ENCODE measurements around the gene FRMPD2. TPM values are rescaled to one million over a fixed set of nuclear protein-coding genes. Genes with fewer than 3 reads are reported as not detected.

Gene FRMPD2
- polyA plus RNA-seq, 1 donor from 2014 or later, result 0.14 TPM

DNA sequence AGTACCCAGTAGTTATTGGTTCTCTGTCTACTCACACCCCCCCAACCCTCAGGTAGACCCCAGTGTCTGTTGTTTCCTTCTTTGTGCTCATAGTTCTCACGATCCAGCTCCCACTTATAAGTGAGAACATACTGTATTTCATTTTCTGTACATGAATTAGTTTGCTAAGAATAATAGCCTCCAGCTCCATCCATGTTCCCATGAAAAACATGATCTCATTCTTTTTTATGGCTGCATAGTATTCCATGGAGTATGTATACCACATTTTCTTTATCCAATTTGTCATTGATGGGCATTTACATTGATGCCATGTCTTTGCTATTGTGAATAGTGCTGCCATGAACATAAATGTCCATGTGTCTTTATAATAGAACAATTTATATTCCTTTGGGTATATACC lies 2.6 kb upstream of the FRMPD2 start (continued):
- no peak for TF ChIP-seq RAD21 (conservative IDR thresholded peaks at IDR 0.05)

- no peaks in the 10 kb centered on the region for H3K9me2 ChIP-seq (ENCODE audit: insufficient read depth, low read length)
- H3K4me2 ChIP-seq (ENCODE audit: low read length), result no peak overlapping the region
- H2AFZ ChIP-seq (ENCODE audit: low read depth, low read length), result no peak overlapping the region
- TF ChIP-seq MXI1 (conservative IDR thresholded peaks at IDR 0.05; ENCODE audit: poor library complexity, severe bottlenecking) (no peak), POLR2AphosphoS5 (IDR thresholded peaks at IDR 0.05) (no peak), EZH2 (IDR thresholded peaks at IDR 0.05; ENCODE audit: borderline replicate concordance, insufficient read depth, low read length, poor library complexity, severe bottlenecking) (no peak), EP300 (conservative IDR thresholded peaks at IDR 0.05; ENCODE audit: poor library complexity, severe bottlenecking) (no peak), TAF1 (IDR thresholded peaks at IDR 0.05; ENCODE audit: low read depth) (no peak)
- TF ChIP-seq, protein P1, sequence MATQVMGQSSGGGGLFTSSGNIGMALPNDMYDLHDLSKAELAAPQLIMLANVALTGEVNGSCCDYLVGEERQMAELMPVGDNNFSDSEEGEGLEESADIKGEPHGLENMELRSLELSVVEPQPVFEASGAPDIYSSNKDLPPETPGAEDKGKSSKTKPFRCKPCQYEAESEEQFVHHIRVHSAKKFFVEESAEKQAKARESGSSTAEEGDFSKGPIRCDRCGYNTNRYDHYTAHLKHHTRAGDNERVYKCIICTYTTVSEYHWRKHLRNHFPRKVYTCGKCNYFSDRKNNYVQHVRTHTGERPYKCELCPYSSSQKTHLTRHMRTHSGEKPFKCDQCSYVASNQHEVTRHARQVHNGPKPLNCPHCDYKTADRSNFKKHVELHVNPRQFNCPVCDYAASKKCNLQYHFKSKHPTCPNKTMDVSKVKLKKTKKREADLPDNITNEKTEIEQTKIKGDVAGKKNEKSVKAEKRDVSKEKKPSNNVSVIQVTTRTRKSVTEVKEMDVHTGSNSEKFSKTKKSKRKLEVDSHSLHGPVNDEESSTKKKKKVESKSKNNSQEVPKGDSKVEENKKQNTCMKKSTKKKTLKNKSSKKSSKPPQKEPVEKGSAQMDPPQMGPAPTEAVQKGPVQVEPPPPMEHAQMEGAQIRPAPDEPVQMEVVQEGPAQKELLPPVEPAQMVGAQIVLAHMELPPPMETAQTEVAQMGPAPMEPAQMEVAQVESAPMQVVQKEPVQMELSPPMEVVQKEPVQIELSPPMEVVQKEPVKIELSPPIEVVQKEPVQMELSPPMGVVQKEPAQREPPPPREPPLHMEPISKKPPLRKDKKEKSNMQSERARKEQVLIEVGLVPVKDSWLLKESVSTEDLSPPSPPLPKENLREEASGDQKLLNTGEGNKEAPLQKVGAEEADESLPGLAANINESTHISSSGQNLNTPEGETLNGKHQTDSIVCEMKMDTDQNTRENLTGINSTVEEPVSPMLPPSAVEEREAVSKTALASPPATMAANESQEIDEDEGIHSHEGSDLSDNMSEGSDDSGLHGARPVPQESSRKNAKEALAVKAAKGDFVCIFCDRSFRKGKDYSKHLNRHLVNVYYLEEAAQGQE (IDR thresholded peaks at IDR 0.05; ENCODE audit: borderline replicate concordance), result no peak
- TF ChIP-seq, protein P2, sequence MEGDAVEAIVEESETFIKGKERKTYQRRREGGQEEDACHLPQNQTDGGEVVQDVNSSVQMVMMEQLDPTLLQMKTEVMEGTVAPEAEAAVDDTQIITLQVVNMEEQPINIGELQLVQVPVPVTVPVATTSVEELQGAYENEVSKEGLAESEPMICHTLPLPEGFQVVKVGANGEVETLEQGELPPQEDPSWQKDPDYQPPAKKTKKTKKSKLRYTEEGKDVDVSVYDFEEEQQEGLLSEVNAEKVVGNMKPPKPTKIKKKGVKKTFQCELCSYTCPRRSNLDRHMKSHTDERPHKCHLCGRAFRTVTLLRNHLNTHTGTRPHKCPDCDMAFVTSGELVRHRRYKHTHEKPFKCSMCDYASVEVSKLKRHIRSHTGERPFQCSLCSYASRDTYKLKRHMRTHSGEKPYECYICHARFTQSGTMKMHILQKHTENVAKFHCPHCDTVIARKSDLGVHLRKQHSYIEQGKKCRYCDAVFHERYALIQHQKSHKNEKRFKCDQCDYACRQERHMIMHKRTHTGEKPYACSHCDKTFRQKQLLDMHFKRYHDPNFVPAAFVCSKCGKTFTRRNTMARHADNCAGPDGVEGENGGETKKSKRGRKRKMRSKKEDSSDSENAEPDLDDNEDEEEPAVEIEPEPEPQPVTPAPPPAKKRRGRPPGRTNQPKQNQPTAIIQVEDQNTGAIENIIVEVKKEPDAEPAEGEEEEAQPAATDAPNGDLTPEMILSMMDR (IDR thresholded peaks at IDR 0.05; ENCODE audit: poor library complexity, severe bottlenecking), result no peak
- no peaks in the 10 kb centered on the region for H3F3A ChIP-seq (ENCODE audit: insufficient read depth, low read length, poor library complexity, severe bottlenecking)
- H3K9ac ChIP-seq (ENCODE audit: low read length), result no peak overlapping the region
- no peak overlapping the region for H3K27ac ChIP-seq (ENCODE audit: low read length)
- no peaks in the 10 kb centered on the region for H4K20me1 ChIP-seq (ENCODE audit: insufficient read depth)
- no peaks in the 10 kb centered on the region for H3K27me3 ChIP-seq (ENCODE audit: insufficient read depth, low read depth, low read length)
- H3K4me3 ChIP-seq (ENCODE audit: low read length), result no peak overlapping the region
- H3K9me3 ChIP-seq (ENCODE audit: low read length), result no peaks in the 10 kb centered on the region
- H3K36me3 ChIP-seq (ENCODE audit: insufficient read depth, low read length), result no peaks in the 10 kb centered on the region
- H3K79me2 ChIP-seq (replicated peaks; ENCODE audit: insufficient read depth, low read length), result no peaks in the 10 kb centered on the region
Measured at GRCh38 chr10:48273741-48274140, 755 bp downstream of the FRMPD2 start.

GRCh38 chr10:48272682-48273081 lies 1.8 kb downstream of the FRMPD2 start:
- no peaks in the 10 kb centered on the region for H3K9me3 ChIP-seq (ENCODE audit: low read length)
- H3K9me2 ChIP-seq (ENCODE audit: insufficient read depth, low read length), result no peaks in the 10 kb centered on the region
- no peaks in the 10 kb centered on the region for H3K79me2 ChIP-seq (replicated peaks; ENCODE audit: insufficient read depth, low read length)
- H2AFZ ChIP-seq (ENCODE audit: low read depth, low read length), result no peak overlapping the region
- H3K4me2 ChIP-seq (ENCODE audit: low read length), result no peak overlapping the region
- no peaks in the 10 kb centered on the region for H3F3A ChIP-seq (ENCODE audit: insufficient read depth, low read length, poor library complexity, severe bottlenecking)
- no peaks in the 10 kb centered on the region for H3K36me3 ChIP-seq (ENCODE audit: insufficient read depth, low read length)
- H3K9ac ChIP-seq (ENCODE audit: low read length), result no peak overlapping the region
- no peaks in the 10 kb centered on the region for H4K20me1 ChIP-seq (ENCODE audit: insufficient read depth)
- H3K27me3 ChIP-seq (ENCODE audit: insufficient read depth, low read depth, low read length), result no peaks in the 10 kb centered on the region
- TF ChIP-seq SMC3 (conservative IDR thresholded peaks at IDR 0.05; ENCODE audit: poor library complexity), result no peak
- TF ChIP-seq EZH2 (IDR thresholded peaks at IDR 0.05; ENCODE audit: borderline replicate concordance, insufficient read depth, low read length, poor library complexity, severe bottlenecking), result no peak
- TF ChIP-seq, protein P1 (IDR thresholded peaks at IDR 0.05; ENCODE audit: borderline replicate concordance), result no peak
- no peak for TF ChIP-seq RAD21 (conservative IDR thresholded peaks at IDR 0.05)
- TF ChIP-seq, protein P2 (IDR thresholded peaks at IDR 0.05; ENCODE audit: poor library complexity, severe bottlenecking), result no peak
- no peak overlapping the region for H3K4me3 ChIP-seq (ENCODE audit: low read length)
- no peak overlapping the region for H3K27ac ChIP-seq (ENCODE audit: low read length)
